Right lobe of liver (tissue), 6 donors: ENCODE results near the gene ESRRB. TPM values are rescaled to one million over a fixed set of nuclear protein-coding genes. Genes with fewer than 3 reads are reported as not detected.

Source experiments
- ATAC-seq, 4 donors: fragments of 200-7000 bp; cut with Tn5 transposase; one replicate each; pipeline ENCODE4 v1.9.1; 2020; ENCODE audit warnings: mild to moderate bottlenecking in 4 of 4, moderate library complexity in 4 of 4
- DNase-seq, 3 donors: peaks; one replicate each; pipeline ENCODE4 v3.0.0-alpha.2; 2020
- H3K27ac ChIP-seq, 3 donors: fragments of 200-600 bp; one replicate each; pipeline ENCODE4 v1.8.0; 2022
- H3K27me3 ChIP-seq, 2 donors: fragments of 200-600 bp; one replicate each; pipeline ENCODE4 v1.8.0; 2022
- H3K36me3 ChIP-seq, 4 donors: fragments of 200-600 bp; sonication (generic) in 1 of 4; one replicate each; pipeline versions ENCODE4 v1.5.1 to v1.8.0; 2017 to 2022; ENCODE audit warnings: control low read depth in 1 of 4
- H3K4me1 ChIP-seq, 4 donors: fragments of 200-600 bp; sonication (generic) in 1 of 4; one replicate each; pipeline versions ENCODE4 v1.5.1 to v1.8.0; 2017 to 2022; ENCODE audit warnings: control low read depth in 1 of 4
- H3K4me3 ChIP-seq, 3 donors: fragments of 200-600 bp; one replicate each; pipeline ENCODE4 v1.8.0; 2022
- H3K9me3 ChIP-seq, 4 donors: fragments of 200-600 bp; sonication (generic) in 1 of 4; one replicate each; pipeline versions ENCODE4 v1.5.1 to v1.8.0; 2017 to 2022; ENCODE audit warnings: control low read depth in 1 of 4
- CTCF ChIP-seq, 4 donors: fragments of 200-600 bp in 3 of 4; fragments of 450-650 bp in 1 of 4; IDR thresholded peaks; one replicate each; pipeline versions ENCODE4 v1.5.1 to v1.8.0; 2016 to 2022; ENCODE audit warnings: antibody characterized with exemption in 4 of 4, mild to moderate bottlenecking in 2 of 4
- POLR2A ChIP-seq: fragments of 450-650 bp; IDR thresholded peaks from one replicate; pipeline ENCODE4 v1.6.1; 2017; ENCODE audit warnings: antibody characterized with exemption, mild to moderate bottlenecking
- WGBS: methylation state at CpG from one replicate; pipeline ENCODE4 v1.1.6; 2018; ENCODE audit warnings: low coverage, low lambda C conversion rate; ENCODE audit not compliant: insufficient coverage; ENCODE audit errors: missing lambda C conversion rate; 5-methylcytosine and 5-hydroxymethylcytosine counted together
- intact Hi-C, 2 donors: fragments of 100-400 bp; cut with DNase I; formaldehyde crosslinking; loops; one replicate each; pipeline versions ENCODE4 v1.11.2 to v1.14.1; 2022
- total RNA-seq, 6 experiments: library from RNA; depleted of rRNA in 2 of 6; stranded (reverse); fragments of >200 nt in 2 of 6; fragmentation: NEBNext Ultra II Directional in 3 of 6; extraction: Animal tissue kit (Norgen Biotek cat#: 25700) in 3 of 6; gene quantifications; one replicate each; pipeline versions ENCODE4 v1.1.0 to v1.2.4, GENCODE V29; 2016 to 2023
- donor health status: DM: no; HTN: yes; CAD: no.
- donor health status: DM: no; HTN: no; CAD: no.
- donor health status: DM: no; HTN: no; CAD: no.
- donor health status: DM: no; HTN: yes; CAD: no.
- donor health status: DM: no; HTN: yes; CAD: no.

Gene ESRRB
- total RNA-seq, 6 experiments from 2014 or later, result 0.16 to 0.26 (median 0.17) TPM; not detected in 3

- TF ChIP-seq POLR2A (no peak), CTCF (IDR thresholded peaks at IDR 0.05) (no peak)
- no peaks in the 10 kb centered on the region for H3K36me3 ChIP-seq
- H3K27ac ChIP-seq, result no peak overlapping the region
- H3K27me3 ChIP-seq, result no peaks in the 10 kb centered on the region
- H3K4me1 ChIP-seq, result no peaks in the 10 kb centered on the region
- DNase-seq, result no peak
- H3K4me3 ChIP-seq, result no peak overlapping the region
- WGBS, result 100% methylated on average over 1 of the region's 1 CpG
- intact Hi-C loops, result no loop called here
- H3K9me3 ChIP-seq, result no peaks in the 10 kb centered on the region
- no peak for ATAC-seq
Measured at GRCh38 chr14:76408877-76409276, 32.9 kb downstream of the ESRRB start.

- Histone ChIP-seq H3K4me1 (no peaks in the 10 kb centered on the region), H3K9me3 (no peaks in the 10 kb centered on the region), H3K27me3 (no peaks in the 10 kb centered on the region), H3K4me3 (no peak overlapping the region), H3K36me3 (no peaks in the 10 kb centered on the region), H3K27ac (no peak overlapping the region)
- ATAC-seq (no peak), DNase-seq (no peak)
- TF ChIP-seq POLR2A (no peak), CTCF (IDR thresholded peaks at IDR 0.05) (no peak)
- 29% methylated on average over 5 of the region's 5 CpGs for WGBS
- intact Hi-C loops, result no loop called here
Measured at GRCh38 chr14:76412501-76412900, 36.6 kb downstream of the ESRRB start.

GRCh38 chr14:76413106-76413961 lies 37.4 kb downstream of the ESRRB start:
- TF ChIP-seq CTCF (IDR thresholded peaks at IDR 0.05) (no peak), POLR2A (no peak)
- no peak overlapping the region for H3K27ac ChIP-seq
- intact Hi-C loops, result no loop called here
- WGBS, result 32% methylated on average over 13 of the region's 23 CpGs
- DNase-seq (no peak), ATAC-seq (peak in 1 of 4 donors; percentile 27)
- no peak overlapping the region for H3K4me3 ChIP-seq
- H3K9me3 ChIP-seq, result no peaks in the 10 kb centered on the region
- H3K36me3 ChIP-seq, result no peaks in the 10 kb centered on the region
- H3K4me1 ChIP-seq, result no peaks in the 10 kb centered on the region
- H3K27me3 ChIP-seq, result no peaks in the 10 kb centered on the region

- DNase-seq, result no peak
- H3K4me3 ChIP-seq, result no peak overlapping the region
- no peaks in the 10 kb centered on the region for H3K36me3 ChIP-seq
- no peaks in the 10 kb centered on the region for H3K27me3 ChIP-seq
- ATAC-seq, result no peak
- 9% methylated on average over 31 of the region's 36 CpGs for WGBS
- intact Hi-C loops, result no loop called here
- no peaks in the 10 kb centered on the region for H3K4me1 ChIP-seq
- H3K27ac ChIP-seq, result no peak overlapping the region
- no peaks in the 10 kb centered on the region for H3K9me3 ChIP-seq
- TF ChIP-seq CTCF (IDR thresholded peaks at IDR 0.05), result no peak
- TF ChIP-seq POLR2A, result no peak
Measured at GRCh38 chr14:76413962-76414600, 38.1 kb downstream of the ESRRB start.
